B cell (primary cell): ENCODE results near the gene ANKS1A. TPM values are rescaled to one million over a fixed set of nuclear protein-coding genes. Genes with fewer than 3 reads are reported as not detected.

Experiments used
- ATAC-seq: fragments of 200-7000 bp; cut with Tn5 transposase; one replicate; pipeline ENCODE4 v1.10.0; 2021; ENCODE audit warnings: low read depth, mild to moderate bottlenecking, moderate number of reproducible peaks, moderate library complexity
- CTCF ChIA-PET: fragments of 350-600 bp; sonication (Branson Sonifier 250); formaldehyde crosslinking; loops from one replicate; lab custom pipeline; 2021; ENCODE audit warnings: antibody characterized with exemption, inconsistent platforms; lab: Charles Lee
- POLR2A ChIA-PET: fragments of 350-600 bp; sonication (Branson Sonifier 250); formaldehyde crosslinking; loops from one replicate; lab custom pipeline; 2021; ENCODE audit warnings: antibody characterized with exemption; lab: Charles Lee
- DNase-seq: peaks from one replicate; pipeline ENCODE4 v3.0.0; 2013
- H2AFZ ChIP-seq: 2 replicates; pipeline ENCODE4 v1.6.1; 2012; ENCODE audit warnings: mild to moderate bottlenecking, low read depth, low read length; ENCODE audit not compliant: insufficient read depth, poor library complexity, severe bottlenecking
- H3K27ac ChIP-seq, 2 donors: 1 replicate in 1 of 2; 2 replicates in 1 of 2; pipeline ENCODE4 v1.5.1; 2012 to 2013; ENCODE audit warnings: low read length in 2 of 2, mild to moderate bottlenecking in 2 of 2, moderate library complexity in 1 of 2
- H3K27me3 ChIP-seq, 4 experiments: fragments of 200-600 bp in 1 of 4; sonication (generic) in 1 of 4; replicated peaks in 1 of 4; 1 replicate in 2 of 4; 2 replicates in 2 of 4; pipeline versions ENCODE4 v1.6.1 to v1.7.0; 2013 to 2016; ENCODE audit warnings: low read length in 3 of 4, mild to moderate bottlenecking in 2 of 4, mixed read lengths in 1 of 4, moderate library complexity in 1 of 4; ENCODE audit not compliant: insufficient read depth in 4 of 4, control insufficient read depth in 3 of 4; ENCODE audit errors: control extremely low read depth in 1 of 4
- H3K36me3 ChIP-seq, 2 experiments: replicated peaks in 1 of 2; 1 replicate in 1 of 2; 2 replicates in 1 of 2; pipeline versions ENCODE4 v1.6.1 to v1.7.1; 2013; ENCODE audit warnings: low read length in 1 of 2; ENCODE audit not compliant: insufficient read depth in 2 of 2, control insufficient read depth in 1 of 2; ENCODE audit errors: control extremely low read depth in 1 of 2, extremely low read depth in 1 of 2
- H3K4me1 ChIP-seq, 2 donors: fragments of 200-600 bp in 1 of 2; sonication (generic) in 1 of 2; 1 replicate in 1 of 2; 2 replicates in 1 of 2; pipeline versions ENCODE4 v1.5.1 to v1.6.1; 2013 to 2017; ENCODE audit warnings: low read length in 2 of 2; ENCODE audit not compliant: control insufficient read depth in 2 of 2, insufficient read depth in 2 of 2
- H3K4me2 ChIP-seq: replicated peaks from 2 replicates; pipeline ENCODE3; 2012; ENCODE audit warnings: mild to moderate bottlenecking, low read depth, low read length; ENCODE audit not compliant: poor library complexity, severe bottlenecking
- H3K4me3 ChIP-seq, 5 experiments: fragments of 200-600 bp in 1 of 5; sonication (generic) in 1 of 5; 1 replicate in 3 of 5; 2 replicates in 2 of 5; pipeline versions ENCODE4 v1.5.1 to v1.7.0; 2011 to 2016; ENCODE audit warnings: low read length in 4 of 5, mild to moderate bottlenecking in 4 of 5, low read depth in 2 of 5, control low read depth in 1 of 5, moderate library complexity in 1 of 5; ENCODE audit not compliant: insufficient read depth in 1 of 5; ENCODE audit errors: control extremely low read depth in 1 of 5, extremely low read depth in 1 of 5
- H3K79me2 ChIP-seq: fragments of 200-600 bp; sonication (generic); one replicate; pipeline ENCODE4 v1.6.0; 2016; ENCODE audit warnings: low read length; ENCODE audit not compliant: control insufficient read depth, insufficient read depth
- H3K9ac ChIP-seq: fragments of 200-600 bp; sonication (generic); 2 replicates; pipeline ENCODE4 v1.6.1; 2017; ENCODE audit warnings: mild to moderate bottlenecking, low read length, moderate library complexity
- H3K9me3 ChIP-seq, 3 donors: one replicate each; pipeline versions ENCODE4 v1.6.1 to v1.7.1; 2013; ENCODE audit warnings: low read length in 2 of 3; ENCODE audit not compliant: control insufficient read depth in 2 of 3, insufficient read depth in 1 of 3; ENCODE audit errors: control extremely low read depth in 1 of 3
- H4K20me1 ChIP-seq: 2 replicates; pipeline ENCODE4 v1.6.0; 2012; ENCODE audit warnings: mild to moderate bottlenecking, low read length; ENCODE audit not compliant: insufficient read depth, control insufficient read depth, poor library complexity, severe bottlenecking
- H3K27ac Mint-ChIP-seq: one replicate; pipeline ENCODE4 v1.8.0; 2021; ENCODE audit warnings: mixed read lengths
- H3K27me3 Mint-ChIP-seq: one replicate; pipeline ENCODE4 v1.8.0; 2021; ENCODE audit warnings: mixed read lengths
- H3K4me1 Mint-ChIP-seq: one replicate; pipeline ENCODE4 v1.8.0; 2021; ENCODE audit warnings: mixed read lengths
- H3K4me3 Mint-ChIP-seq: one replicate; pipeline ENCODE4 v1.8.0; 2021; ENCODE audit warnings: mixed read lengths
- H3K9me3 Mint-ChIP-seq: one replicate; pipeline ENCODE4 v1.8.0; 2022; ENCODE audit warnings: mixed read lengths; ENCODE audit not compliant: insufficient read depth
- CTCF ChIP-seq: fragments of 200-600 bp; IDR thresholded peaks from one replicate; pipeline ENCODE4 v1.8.0; 2022; ENCODE audit warnings: antibody characterized with exemption, mild to moderate bottlenecking
- EZH2 ChIP-seq: IDR thresholded peaks from 2 replicates; pipeline ENCODE4 v1.6.1; 2012; ENCODE audit warnings: borderline replicate concordance, low read depth, mild to moderate bottlenecking, moderate library complexity, low read length; ENCODE audit not compliant: insufficient read depth, poor library complexity, severe bottlenecking
- WGBS: methylation state at CpG from one replicate; pipeline ENCODE4 v1.1.5; 2013; ENCODE audit warnings: missing lambda C conversion rate; ENCODE audit not compliant: insufficient coverage; 5-methylcytosine and 5-hydroxymethylcytosine counted together
- intact Hi-C: fragments of 100-400 bp; cut with micrococcal nuclease; formaldehyde crosslinking; loops from one replicate; pipeline ENCODE4 v1.10.0; 2022
- polyA plus RNA-seq: library from polyadenylated mRNA; depleted of rRNA; stranded (reverse); fragments of >200 nt; gene quantifications from 2 replicates; pipeline ENCODE4 v1.2.3, GENCODE V29; 2012
- total RNA-seq, 2 donors: library from RNA; stranded (reverse); fragments of 120-200 nt in 1 of 2; gene quantifications; 1 replicate in 1 of 2; 2 replicates in 1 of 2; pipeline versions ENCODE4 v1.2.3 to v1.2.4, GENCODE V29; 2013 to 2022

Gene ANKS1A
- total and polyA plus RNA-seq, 2 donors (not counting 1 experiment from before 2014, with no cell fraction given) = 3.4 to 19.7 TPM

- Histone ChIP-seq H3K9ac (no peak overlapping the region), H3K27ac (no peak overlapping the region), H3K36me3 (peaks cover 0 to 2% of the 10 kb centered on the region in 2 experiments), H3K4me2 (no peak overlapping the region), H3K4me3 (no peak overlapping the region), H3K79me2 (no peaks in the 10 kb centered on the region), H3K4me1 (no peaks in the 10 kb centered on the region), H3K27me3 (no peaks in the 10 kb centered on the region), H3K9me3 (no peaks in the 10 kb centered on the region), H2AFZ (no peak overlapping the region), H4K20me1 (no peaks in the 10 kb centered on the region)
- WGBS = 97% methylated on average over 9 of the region's 10 CpGs
- ChIA-PET CTCF (interaction anchor here (1.1 kb wide), 1 partner anchor 73 kb away, joined by 3 read pairs; no protein-coding TSS in a partner anchor), POLR2A (no interaction called here)
- Mint-ChIP-seq H3K4me3 (no peak overlapping the region), H3K27me3 (no peaks in the 10 kb centered on the region), H3K4me1 (no peaks in the 10 kb centered on the region), H3K27ac (no peak overlapping the region), H3K9me3 (no peaks in the 10 kb centered on the region)
- intact Hi-C loops = no loop called here
- no peak for ATAC-seq
- no peak for TF ChIP-seq CTCF
- no peak for TF ChIP-seq EZH2
- no peak for DNase-seq
Measured at GRCh38 chr6:35073211-35073610, 184.2 kb downstream of the ANKS1A start.

GRCh38 chr6:35073766-35074471 lies 184.9 kb downstream of the ANKS1A start:
- H3K4me2 ChIP-seq = no peak overlapping the region
- no peak overlapping the region for H3K27ac ChIP-seq
- Mint-ChIP-seq H3K4me1 (no peaks in the 10 kb centered on the region), H3K27me3 (no peaks in the 10 kb centered on the region), H3K4me3 (no peak overlapping the region), H3K9me3 (no peaks in the 10 kb centered on the region), H3K27ac (no peak overlapping the region)
- no peak overlapping the region for H3K4me3 ChIP-seq
- TF ChIP-seq EZH2 = no peak
- no peak for TF ChIP-seq CTCF
- WGBS = 95% methylated on average over 19 of the region's 20 CpGs
- DNase-seq (no peak), ATAC-seq (no peak)
- no peaks in the 10 kb centered on the region for H3K27me3 ChIP-seq
- peaks cover 0 to 8% of the 10 kb centered on the region in 2 experiments for H3K36me3 ChIP-seq
- ChIA-PET POLR2A (no interaction called here), CTCF (interaction anchor here (0.7 to 1.1 kb wide), 2 partner anchors 73 to 465 kb away, joined by 3 to 5 read pairs; no protein-coding TSS in a partner anchor)
- H3K9me3 ChIP-seq = no peaks in the 10 kb centered on the region
- no peaks in the 10 kb centered on the region for H4K20me1 ChIP-seq
- no peak overlapping the region for H2AFZ ChIP-seq
- no peaks in the 10 kb centered on the region for H3K4me1 ChIP-seq
- no peak overlapping the region for H3K9ac ChIP-seq
- intact Hi-C loops = no loop called here
- no peaks in the 10 kb centered on the region for H3K79me2 ChIP-seq
